Upper lobe of right lung (tissue), 1 donor: ENCODE data around the gene ERCC6L. TPM values are rescaled to one million over a fixed set of nuclear protein-coding genes. Genes with fewer than 3 reads are reported as not detected.

Source experiments
- ATAC-seq: fragments of 200-7000 bp; cut with Tn5 transposase; one replicate; pipeline ENCODE4 v1.9.1; 2020; ENCODE audit warnings: mild to moderate bottlenecking, moderate library complexity
- DNase-seq: peaks from one replicate; pipeline ENCODE4 v3.0.0-alpha.2; 2020
- H3K27ac ChIP-seq: fragments of 200-600 bp; one replicate; pipeline ENCODE4 v1.8.0; 2022
- H3K27me3 ChIP-seq: fragments of 200-600 bp; one replicate; pipeline ENCODE4 v1.8.0; 2022; ENCODE audit warnings: mild to moderate bottlenecking
- H3K36me3 ChIP-seq: fragments of 200-600 bp; one replicate; pipeline ENCODE4 v1.8.0; 2022
- H3K4me1 ChIP-seq: fragments of 200-600 bp; one replicate; pipeline ENCODE4 v1.8.0; 2022
- H3K4me3 ChIP-seq: fragments of 200-600 bp; one replicate; pipeline ENCODE4 v1.8.0; 2022; ENCODE audit warnings: mild to moderate bottlenecking
- H3K9me3 ChIP-seq: fragments of 200-600 bp; one replicate; pipeline ENCODE4 v1.8.0; 2022
- intact Hi-C: fragments of 100-400 bp; cut with DNase I; formaldehyde crosslinking; loops from one replicate; pipeline ENCODE4 v1.11.0; 2022
- total RNA-seq: library from RNA; stranded (reverse); fragmentation: NEBNext Ultra II Directional; extraction: Animal tissue kit (Norgen Biotek cat#: 25700); gene quantifications from one replicate; pipeline ENCODE4 v1.2.1, GENCODE V29; 2021
- TF ChIP-seq, protein P1 (sequence below): fragments of 200-600 bp; IDR thresholded peaks from one replicate; pipeline ENCODE4 v1.8.0; 2022; ENCODE audit warnings: antibody characterized with exemption
- donor health status: DM: no; HTN: yes; CAD: no; lungs with severe emphysema.

Gene ERCC6L
- total RNA-seq, 1 donor from 2014 or later, result not detected

DNA sequence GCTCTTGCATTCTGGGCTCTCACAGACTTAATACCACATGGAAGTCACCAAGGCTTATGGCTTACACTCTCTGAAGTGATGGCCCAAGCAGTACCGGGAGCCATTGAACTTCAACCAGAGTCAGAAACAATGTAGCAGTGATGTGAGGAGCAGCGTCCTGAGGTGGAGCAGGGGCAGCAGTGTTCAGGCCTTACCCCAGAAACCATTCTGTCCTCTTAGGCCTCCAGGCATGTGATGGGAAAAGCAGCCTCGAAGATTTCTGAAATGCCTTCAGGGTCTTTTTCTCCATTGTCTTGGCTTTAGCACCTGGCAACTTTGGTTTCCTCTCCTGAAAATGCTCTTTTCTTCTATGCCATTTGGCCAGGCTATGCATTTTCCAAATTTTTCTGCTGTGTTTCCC is 80.1 kb downstream of the ERCC6L start:
- TF ChIP-seq, protein P1, sequence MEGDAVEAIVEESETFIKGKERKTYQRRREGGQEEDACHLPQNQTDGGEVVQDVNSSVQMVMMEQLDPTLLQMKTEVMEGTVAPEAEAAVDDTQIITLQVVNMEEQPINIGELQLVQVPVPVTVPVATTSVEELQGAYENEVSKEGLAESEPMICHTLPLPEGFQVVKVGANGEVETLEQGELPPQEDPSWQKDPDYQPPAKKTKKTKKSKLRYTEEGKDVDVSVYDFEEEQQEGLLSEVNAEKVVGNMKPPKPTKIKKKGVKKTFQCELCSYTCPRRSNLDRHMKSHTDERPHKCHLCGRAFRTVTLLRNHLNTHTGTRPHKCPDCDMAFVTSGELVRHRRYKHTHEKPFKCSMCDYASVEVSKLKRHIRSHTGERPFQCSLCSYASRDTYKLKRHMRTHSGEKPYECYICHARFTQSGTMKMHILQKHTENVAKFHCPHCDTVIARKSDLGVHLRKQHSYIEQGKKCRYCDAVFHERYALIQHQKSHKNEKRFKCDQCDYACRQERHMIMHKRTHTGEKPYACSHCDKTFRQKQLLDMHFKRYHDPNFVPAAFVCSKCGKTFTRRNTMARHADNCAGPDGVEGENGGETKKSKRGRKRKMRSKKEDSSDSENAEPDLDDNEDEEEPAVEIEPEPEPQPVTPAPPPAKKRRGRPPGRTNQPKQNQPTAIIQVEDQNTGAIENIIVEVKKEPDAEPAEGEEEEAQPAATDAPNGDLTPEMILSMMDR, result no peak
- Histone ChIP-seq H3K9me3 (no peaks in the 10 kb centered on the region), H3K4me1 (no peaks in the 10 kb centered on the region), H3K36me3 (no peaks in the 10 kb centered on the region), H3K27me3 (no peaks in the 10 kb centered on the region), H3K4me3 (no peak overlapping the region), H3K27ac (no peak overlapping the region)
- ATAC-seq (no peak), DNase-seq (no peak)
- intact Hi-C loops, result no loop called here

Other genes with a start within 250 kb of the ERCC6L start
- gene RTL5, start 107.1 kb downstream of the ERCC6L start, total RNA-seq, result 9.2 TPM
- gene PIN4, start 57.3 kb downstream of the ERCC6L start, total RNA-seq, result 8.8 TPM
- 640 TPM for gene RPS4X, start 38.2 kb upstream of the ERCC6L start, total RNA-seq
- gene CITED1, start 66.9 kb upstream of the ERCC6L start, total RNA-seq, result 0.43 TPM